Tongue (tissue), 2 donors: Measurements from ENCODE around the gene PLEKHM3. TPM values are rescaled to one million over a fixed set of nuclear protein-coding genes. Genes with fewer than 3 reads are reported as not detected.

Experiments used
- DNase-seq: peaks from one replicate; pipeline ENCODE4 v3.0.0-alpha.2; 2015
- total RNA-seq: library from RNA; depleted of rRNA; stranded (reverse); fragments of >200 nt; gene quantifications from one replicate; pipeline ENCODE4 v1.2.3, GENCODE V29; 2014

Gene PLEKHM3
- total RNA-seq: 20.0 TPM

GRCh38 chr2:208025037-208025813 lies at the start of gene PLEKHM3:
Gene PLEKHM3, minus strand, starts transcription at chr2:208025527. Its CDS starts 23,888 bp downstream, at chr2:208001639.
- DNase-seq: peak; percentile 92

DNA sequence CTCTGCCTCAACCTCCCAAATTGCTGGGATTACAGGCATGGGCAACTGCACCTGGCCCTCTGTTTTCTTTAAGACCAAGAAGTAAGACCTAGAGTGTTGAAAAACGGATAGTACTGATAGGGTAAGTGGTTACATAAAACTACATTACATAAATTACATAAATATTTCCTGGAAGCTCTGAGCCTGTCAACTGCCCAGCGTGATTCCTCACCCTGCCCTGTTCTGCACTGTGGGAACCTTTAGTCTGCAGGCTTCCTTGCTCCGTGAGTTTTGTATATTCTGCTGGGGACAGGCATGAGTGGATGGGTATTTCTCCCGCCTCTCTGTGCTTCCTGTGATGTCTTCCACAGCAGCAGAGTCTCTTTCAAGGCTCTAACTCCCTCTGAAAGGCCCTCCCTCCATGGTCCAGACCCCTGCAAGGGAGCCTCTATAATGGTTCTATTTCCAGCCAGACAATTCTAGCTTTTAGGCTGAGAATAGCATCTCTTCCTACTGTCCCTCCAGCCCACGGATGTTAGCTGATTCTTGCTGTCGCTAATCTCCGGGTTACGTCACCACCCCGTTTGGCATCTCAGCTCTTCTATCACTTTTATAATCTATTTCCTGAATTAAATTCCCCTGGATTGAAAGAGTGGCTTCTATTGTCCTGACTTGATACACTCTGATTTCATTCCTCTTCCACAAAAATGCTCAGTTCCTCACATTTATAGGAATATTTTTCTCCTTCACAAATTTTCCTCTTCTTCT lies 49.5 kb upstream of the PLEKHM3 start:
- DNase-seq: no peak

GRCh38 chr2:208072250-208072892 lies 47.0 kb upstream of the PLEKHM3 start:
- peak; percentile 77 for DNase-seq

- DNase-seq: no peak
These were observed 43.9 kb upstream of the PLEKHM3 start for GRCh38 chr2:208069186-208069585.

- DNase-seq: no peak
These were observed 40.7 kb upstream of the PLEKHM3 start for GRCh38 chr2:208066016-208066415.

DNA sequence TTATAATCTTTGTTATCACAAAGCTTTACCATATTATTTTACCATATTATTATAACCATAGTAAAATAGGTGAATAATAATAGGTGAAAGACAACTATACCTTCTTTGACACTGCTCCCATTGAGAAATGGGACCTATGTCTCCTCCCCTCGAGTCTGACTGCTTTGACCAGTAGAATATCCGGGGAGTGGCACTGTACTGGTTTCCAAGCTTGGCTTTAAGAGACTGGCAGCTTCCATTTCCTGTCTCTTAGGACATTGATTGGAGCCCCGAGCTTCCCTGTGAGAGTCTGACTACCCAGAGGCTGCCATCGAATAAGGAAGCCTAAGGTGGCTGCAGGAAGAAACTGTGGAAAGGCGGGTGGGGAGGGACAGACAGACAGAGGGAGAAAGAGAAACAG lies 40.1 kb upstream of the PLEKHM3 start:
- DNase-seq: no peak

GRCh38 chr2:208064220-208064961 lies 39.1 kb upstream of the PLEKHM3 start:
- no peak for DNase-seq

DNA sequence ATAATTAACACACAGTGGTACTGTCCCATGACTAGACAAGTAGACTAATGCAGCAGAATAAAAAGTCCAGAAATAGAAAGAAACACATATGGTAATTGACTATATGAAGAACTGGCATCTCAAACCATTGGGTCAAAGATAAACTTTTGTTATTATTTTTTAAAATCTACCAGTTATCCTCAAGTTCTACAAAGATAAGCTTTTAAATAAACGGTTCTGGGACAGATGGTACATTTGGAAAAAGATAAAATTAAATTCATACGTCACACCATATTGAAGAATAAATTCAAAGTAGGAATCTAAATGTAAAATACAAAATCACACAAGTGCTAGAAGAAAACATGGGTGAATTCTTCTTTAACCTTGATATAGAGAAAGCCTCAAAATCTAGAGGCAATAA lies 37.6 kb upstream of the PLEKHM3 start:
- no peak for DNase-seq

- peak; percentile 13 for DNase-seq
These were observed 36.8 kb upstream of the PLEKHM3 start for GRCh38 chr2:208062113-208062512.

DNA sequence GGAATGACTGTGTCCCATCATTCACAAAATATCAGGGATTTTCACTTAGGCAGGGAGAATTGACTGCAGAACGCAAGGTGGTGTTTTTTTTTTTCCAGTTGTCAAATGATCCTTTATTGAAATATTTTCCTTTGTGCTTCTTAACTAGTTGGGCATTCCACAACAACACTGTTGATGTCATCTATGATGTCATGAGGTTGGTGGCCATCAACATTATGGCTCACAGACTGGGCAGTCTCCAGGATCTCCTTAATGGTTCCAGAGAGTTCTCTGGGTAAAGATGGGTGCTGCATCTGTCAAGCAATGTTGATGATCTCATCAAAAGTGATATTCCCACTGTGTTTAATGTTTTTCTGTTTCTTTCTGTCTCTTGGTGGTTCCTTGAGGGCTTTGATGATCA lies 31.8 kb upstream of the PLEKHM3 start:
- DNase-seq: no peak

- no peak for DNase-seq
These were observed 24.1 kb upstream of the PLEKHM3 start for GRCh38 chr2:208049441-208049840.

DNA sequence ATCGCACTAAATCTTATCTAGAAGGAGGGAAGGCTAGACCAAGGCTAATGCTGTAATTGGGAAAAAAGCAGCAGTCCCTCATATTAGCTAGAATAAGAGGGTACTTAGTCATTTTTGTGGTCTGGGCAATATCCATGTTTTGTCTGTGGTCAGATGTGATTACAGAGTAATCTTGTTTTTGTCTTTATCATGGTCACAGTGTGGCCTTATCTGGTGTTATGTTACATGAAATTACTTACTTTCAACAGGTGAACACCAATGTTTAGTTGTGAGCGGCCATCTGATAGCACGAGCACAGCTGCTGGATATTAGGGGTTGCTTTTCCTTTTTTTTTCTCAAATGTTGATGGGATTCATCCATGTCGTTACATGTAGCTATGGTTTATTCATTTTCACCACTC lies 23.7 kb upstream of the PLEKHM3 start:
- DNase-seq: no peak

DNA sequence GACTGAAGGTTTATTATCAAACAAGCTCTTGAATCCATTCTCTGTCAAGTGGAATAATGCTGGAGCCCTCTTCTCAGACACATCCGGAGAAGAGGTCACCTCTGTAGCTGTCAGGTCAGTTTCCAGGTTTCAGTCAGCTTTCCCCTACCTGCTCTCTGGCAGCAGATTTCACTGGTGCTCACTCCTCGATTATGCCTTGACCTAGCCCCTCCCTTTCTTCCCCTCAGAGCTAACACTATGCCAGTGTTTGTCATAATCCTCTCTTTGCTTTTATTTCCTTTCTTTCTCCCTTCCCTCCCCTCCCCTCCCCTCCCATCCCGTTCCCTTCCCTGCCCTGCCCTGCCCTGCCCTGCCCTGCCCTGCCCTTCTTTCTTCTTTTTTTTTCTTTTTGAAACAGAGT lies 22.5 kb upstream of the PLEKHM3 start:
- no peak for DNase-seq

- no peak for DNase-seq
These were observed 21.4 kb upstream of the PLEKHM3 start for GRCh38 chr2:208046686-208047085.

GRCh38 chr2:208042450-208042849 lies 17.1 kb upstream of the PLEKHM3 start:
- no peak for DNase-seq

GRCh38 chr2:208042041-208042440 lies 16.7 kb upstream of the PLEKHM3 start:
- no peak for DNase-seq

DNA sequence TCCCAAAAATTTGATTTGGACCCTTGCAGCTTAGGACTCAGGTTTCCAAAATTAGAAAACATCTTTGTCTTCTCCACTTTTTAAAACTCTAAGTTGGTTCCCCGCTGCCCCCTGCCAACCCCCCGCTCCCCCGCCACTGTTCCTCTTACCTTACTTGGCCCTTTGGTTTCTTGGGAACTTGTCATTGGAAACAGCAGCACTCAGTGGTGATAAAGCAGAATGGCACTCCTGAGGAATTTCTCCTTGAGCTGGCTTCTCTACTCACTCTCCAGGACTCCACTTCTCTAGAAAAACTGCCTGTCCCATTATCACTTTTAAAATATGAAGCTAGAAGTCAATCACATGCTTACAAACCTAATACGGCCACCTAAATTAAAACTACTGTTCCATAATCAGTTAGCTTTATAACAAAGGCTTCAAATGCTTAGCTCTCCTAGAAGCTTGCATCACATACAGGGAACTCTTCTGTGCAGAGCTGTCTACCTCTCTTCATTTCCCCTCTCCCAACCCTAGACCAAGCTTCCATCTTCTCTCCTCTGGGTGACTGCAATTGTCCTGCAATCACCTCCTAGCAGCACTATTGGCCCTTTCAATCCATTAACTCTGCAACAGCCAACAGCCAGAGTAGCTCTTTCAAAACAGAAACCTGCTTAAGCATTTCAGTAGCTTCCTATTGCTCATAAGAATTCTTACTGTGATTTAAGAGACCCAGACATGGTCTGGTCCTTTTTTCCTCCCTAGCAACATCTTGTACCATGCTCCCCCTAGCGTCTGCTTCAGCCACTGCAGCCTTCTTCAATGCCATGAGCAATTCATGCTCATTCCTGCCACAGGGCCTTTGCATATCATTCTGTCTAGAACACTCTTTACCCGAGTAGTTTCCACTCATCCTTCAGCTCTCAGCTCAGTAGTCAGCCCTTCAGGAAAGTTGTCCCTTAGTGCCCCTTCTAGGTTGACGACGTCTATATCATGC lies 15.2 kb upstream of the PLEKHM3 start:
- DNase-seq: peak; percentile 68

DNA sequence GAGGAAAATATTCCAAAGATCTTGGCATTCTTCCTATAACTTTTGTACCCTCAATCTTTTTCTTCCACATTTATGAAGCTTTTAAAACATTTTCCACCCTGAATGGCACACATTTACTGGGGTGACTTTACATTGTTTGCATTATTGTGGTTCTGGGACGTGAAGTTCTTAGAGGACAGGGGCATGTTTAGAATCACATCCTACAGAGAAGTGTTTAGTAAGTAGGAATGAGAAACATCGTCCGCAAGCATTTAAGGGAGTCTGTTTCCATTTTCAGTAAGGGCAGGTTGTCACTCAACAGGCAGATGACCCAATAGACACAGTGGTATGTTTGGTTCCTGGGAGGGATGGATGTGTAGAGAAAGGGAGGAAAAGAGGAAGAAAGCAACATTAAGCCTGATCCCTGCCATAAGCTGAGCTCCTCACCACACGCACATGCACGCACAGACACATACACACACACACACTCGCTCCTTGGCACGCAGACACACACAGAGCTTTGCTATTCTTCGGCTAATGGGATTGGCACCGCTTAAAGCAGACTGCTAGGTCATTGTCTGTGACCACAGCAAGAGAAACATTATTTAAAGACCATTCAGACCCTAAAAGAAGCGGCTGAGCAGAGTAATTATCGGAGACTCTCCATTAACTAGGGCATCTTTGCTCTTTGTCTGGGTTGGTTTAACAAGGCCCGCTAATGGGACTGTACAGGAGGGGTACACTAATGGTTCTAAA lies 14.2 kb upstream of the PLEKHM3 start:
- DNase-seq: no peak

DNA sequence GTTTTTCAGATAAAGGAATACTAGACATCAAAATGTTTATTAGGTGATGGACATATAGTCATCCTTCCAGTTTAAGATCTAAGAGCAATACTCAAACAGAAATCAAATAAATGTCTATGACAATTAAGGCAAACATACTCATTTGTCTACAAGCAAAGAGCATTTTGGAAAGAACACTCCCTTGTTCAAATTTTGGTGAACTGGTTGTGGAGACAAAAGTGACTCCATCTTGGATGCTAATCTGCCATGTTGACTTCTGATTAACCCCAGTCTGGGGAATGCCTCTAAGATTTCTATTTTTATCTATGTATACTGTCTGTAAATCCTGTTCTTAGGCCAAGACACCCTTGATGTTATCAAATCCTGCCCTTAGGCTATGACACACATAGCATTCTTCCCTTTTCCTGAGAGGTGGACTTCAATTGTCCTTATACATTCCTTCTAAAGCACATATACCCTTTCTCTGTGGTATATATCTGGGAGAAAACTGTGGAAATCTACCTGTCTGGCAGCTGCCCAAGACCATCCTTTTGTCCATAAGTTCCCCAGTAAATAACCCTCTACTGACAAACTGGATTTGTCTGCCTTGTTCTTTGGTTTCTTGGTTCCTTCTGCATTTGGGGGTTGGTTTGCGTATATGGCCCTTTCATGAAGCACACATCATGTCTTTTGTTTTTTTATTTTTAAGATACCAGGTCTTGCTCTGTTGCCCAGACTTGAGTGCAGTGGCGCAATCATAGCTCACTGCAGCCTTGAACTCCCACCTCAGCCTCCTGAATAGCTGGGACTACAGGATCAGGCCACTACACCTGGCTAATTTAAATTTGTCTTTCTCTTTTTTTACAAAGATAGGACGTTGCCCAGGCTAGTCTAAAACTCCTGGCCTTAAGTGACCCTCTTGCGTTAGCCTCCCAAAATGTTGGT lies 12.5 kb upstream of the PLEKHM3 start:
- DNase-seq: no peak
